CD14-positive monocyte (primary cell): ENCODE results near the gene LAMA1. TPM values are rescaled to one million over a fixed set of nuclear protein-coding genes. Genes with fewer than 3 reads are reported as not detected.

ENCODE experiments used
- DNase-seq, 3 donors: peaks; one replicate each; pipeline ENCODE4 v3.0.0-alpha.2; 2011 to 2022
- H2AFZ ChIP-seq: 2 replicates; pipeline ENCODE4 v1.6.0; 2012; ENCODE audit warnings: mild to moderate bottlenecking, low read depth, low read length, inconsistent platforms; ENCODE audit not compliant: insufficient read depth, poor library complexity, severe bottlenecking
- H3K27ac ChIP-seq, 2 donors: 1 replicate in 1 of 2; 2 replicates in 1 of 2; pipeline ENCODE4 v1.5.1; 2012 to 2013; ENCODE audit warnings: low read length in 2 of 2, control low read depth in 1 of 2, inconsistent platforms in 1 of 2, low read depth in 1 of 2, mild to moderate bottlenecking in 1 of 2
- H3K27me3 ChIP-seq, 2 donors: one replicate each; pipeline versions ENCODE4 v1.6.0 to v1.6.1; 2011 to 2013; ENCODE audit warnings: low read length in 2 of 2; ENCODE audit not compliant: control insufficient read depth in 2 of 2, insufficient read depth in 2 of 2
- H3K36me3 ChIP-seq, 2 donors: replicated peaks in 1 of 2; 1 replicate in 1 of 2; 2 replicates in 1 of 2; pipeline versions ENCODE4 v1.5.1 to v1.6.1; 2012 to 2013; ENCODE audit warnings: low read length in 2 of 2, control low read depth in 1 of 2, inconsistent platforms in 1 of 2, mild to moderate bottlenecking in 1 of 2; ENCODE audit not compliant: insufficient read depth in 2 of 2, control insufficient read depth in 1 of 2
- H3K4me1 ChIP-seq, 2 donors: 1 replicate in 1 of 2; 2 replicates in 1 of 2; pipeline versions ENCODE4 v1.5.1 to v1.6.1; 2012 to 2013; ENCODE audit warnings: low read length in 2 of 2, control low read depth in 1 of 2, inconsistent platforms in 1 of 2, mild to moderate bottlenecking in 1 of 2, moderate library complexity in 1 of 2; ENCODE audit not compliant: insufficient read depth in 2 of 2, control insufficient read depth in 1 of 2
- H3K4me2 ChIP-seq: replicated peaks from 2 replicates; pipeline ENCODE3; 2012; ENCODE audit warnings: low read length, moderate library complexity, mild to moderate bottlenecking; ENCODE audit not compliant: poor library complexity, severe bottlenecking; ENCODE audit errors: extremely low read depth
- H3K4me3 ChIP-seq, 3 experiments: fragments of 200-600 bp in 1 of 3; sonication (generic) in 1 of 3; replicated peaks in 1 of 3; 1 replicate in 2 of 3; 2 replicates in 1 of 3; pipeline ENCODE4 v1.5.1; 2011 to 2013; ENCODE audit warnings: low read length in 3 of 3, mild to moderate bottlenecking in 3 of 3, control low read depth in 2 of 3, low read depth in 2 of 3, inconsistent platforms in 1 of 3, moderate library complexity in 1 of 3
- H3K79me2 ChIP-seq: 2 replicates; pipeline ENCODE4 v1.6.0; 2012; ENCODE audit warnings: mild to moderate bottlenecking, control low read depth, inconsistent platforms, low read length, moderate library complexity; ENCODE audit not compliant: insufficient read depth
- H3K9ac ChIP-seq: 2 replicates; pipeline ENCODE4 v1.6.0; 2017; ENCODE audit warnings: low read length, mild to moderate bottlenecking; ENCODE audit not compliant: insufficient read depth, poor library complexity, severe bottlenecking
- H3K9me3 ChIP-seq, 2 donors: replicated peaks in 1 of 2; 1 replicate in 1 of 2; 2 replicates in 1 of 2; pipeline versions ENCODE4 v1.5.1 to v1.6.1; 2012 to 2013; ENCODE audit warnings: low read length in 2 of 2, control low read depth in 1 of 2; ENCODE audit not compliant: control insufficient read depth in 1 of 2, insufficient read depth in 1 of 2
- H4K20me1 ChIP-seq: 2 replicates; pipeline ENCODE4 v1.6.0; 2012; ENCODE audit warnings: mild to moderate bottlenecking, low read length, control low read depth, moderate library complexity; ENCODE audit not compliant: insufficient read depth
- H3K27ac Mint-ChIP-seq, 7 donors: one replicate each; pipeline ENCODE4 v1.8.0; 2020; ENCODE audit warnings: mild to moderate bottlenecking in 7 of 7, mixed read lengths in 7 of 7, moderate library complexity in 6 of 7, inconsistent platforms in 2 of 7
- H3K27me3 Mint-ChIP-seq, 3 donors: one replicate each; pipeline ENCODE4 v1.8.0; 2021 to 2022; ENCODE audit warnings: low read depth in 3 of 3, mild to moderate bottlenecking in 3 of 3, mixed read lengths in 3 of 3, moderate library complexity in 3 of 3, inconsistent platforms in 1 of 3
- H3K36me3 Mint-ChIP-seq, 2 donors: one replicate each; pipeline ENCODE4 v1.8.0; 2020; ENCODE audit warnings: mixed read lengths in 2 of 2, inconsistent platforms in 1 of 2, mild to moderate bottlenecking in 1 of 2
- H3K4me1 Mint-ChIP-seq: one replicate; pipeline ENCODE4 v1.8.0; 2020; ENCODE audit warnings: mild to moderate bottlenecking, mixed read lengths
- H3K4me3 Mint-ChIP-seq, 2 donors: one replicate each; pipeline ENCODE4 v1.8.0; 2020; ENCODE audit warnings: mild to moderate bottlenecking in 2 of 2, mixed read lengths in 2 of 2, moderate library complexity in 1 of 2
- H3K9me3 Mint-ChIP-seq, 7 donors: one replicate each; pipeline ENCODE4 v1.8.0; 2020 to 2022; ENCODE audit warnings: mixed read lengths in 7 of 7, mild to moderate bottlenecking in 6 of 7, moderate library complexity in 6 of 7, inconsistent platforms in 2 of 7
- WGBS: methylation state at CpG from one replicate; pipeline ENCODE4 v1.1.5; 2013; ENCODE audit warnings: missing lambda C conversion rate; ENCODE audit not compliant: insufficient coverage; 5-methylcytosine and 5-hydroxymethylcytosine counted together
- intact Hi-C, 2 donors: fragments of 100-400 bp; cut with micrococcal nuclease; formaldehyde crosslinking; loops; one replicate each; pipeline versions ENCODE4 v1.15.0 to v1.15.1; 2023
- polyA plus RNA-seq, 3 donors: library from polyadenylated mRNA; depleted of rRNA in 1 of 3; unstranded in 2 of 3; stranded (reverse) in 1 of 3; fragments of 300-500 nt in 2 of 3; fragments of >200 nt in 1 of 3; fragmentation: Illumina TruSeq in 2 of 3; gene quantifications; 1 replicate in 2 of 3; 2 replicates in 1 of 3; pipeline ENCODE4 v1.2.3, GENCODE V29; 2012 to 2021
- TF ChIP-seq, protein P1 (sequence below): fragments of 200-600 bp; IDR thresholded peaks from one replicate; pipeline ENCODE4 v1.8.0; 2022; ENCODE audit warnings: antibody characterized with exemption, mild to moderate bottlenecking

Gene LAMA1
- polyA plus RNA-seq, 3 donors, result not detected

- no peak overlapping the region for H3K4me3 Mint-ChIP-seq
- no peaks in the 10 kb centered on the region for H3K9me3 ChIP-seq
- H3K27ac ChIP-seq, result no peak overlapping the region
- no peaks in the 10 kb centered on the region for H3K27me3 ChIP-seq
- no CpG with 5 or more reads among the region's 6 CpGs for WGBS
- H2AFZ ChIP-seq, result no peak overlapping the region
- no peak overlapping the region for H3K27ac Mint-ChIP-seq
- TF ChIP-seq, protein P1, sequence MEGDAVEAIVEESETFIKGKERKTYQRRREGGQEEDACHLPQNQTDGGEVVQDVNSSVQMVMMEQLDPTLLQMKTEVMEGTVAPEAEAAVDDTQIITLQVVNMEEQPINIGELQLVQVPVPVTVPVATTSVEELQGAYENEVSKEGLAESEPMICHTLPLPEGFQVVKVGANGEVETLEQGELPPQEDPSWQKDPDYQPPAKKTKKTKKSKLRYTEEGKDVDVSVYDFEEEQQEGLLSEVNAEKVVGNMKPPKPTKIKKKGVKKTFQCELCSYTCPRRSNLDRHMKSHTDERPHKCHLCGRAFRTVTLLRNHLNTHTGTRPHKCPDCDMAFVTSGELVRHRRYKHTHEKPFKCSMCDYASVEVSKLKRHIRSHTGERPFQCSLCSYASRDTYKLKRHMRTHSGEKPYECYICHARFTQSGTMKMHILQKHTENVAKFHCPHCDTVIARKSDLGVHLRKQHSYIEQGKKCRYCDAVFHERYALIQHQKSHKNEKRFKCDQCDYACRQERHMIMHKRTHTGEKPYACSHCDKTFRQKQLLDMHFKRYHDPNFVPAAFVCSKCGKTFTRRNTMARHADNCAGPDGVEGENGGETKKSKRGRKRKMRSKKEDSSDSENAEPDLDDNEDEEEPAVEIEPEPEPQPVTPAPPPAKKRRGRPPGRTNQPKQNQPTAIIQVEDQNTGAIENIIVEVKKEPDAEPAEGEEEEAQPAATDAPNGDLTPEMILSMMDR, result no peak
- peaks cover 0 to 4% (median 4%) of the 10 kb centered on the region in 3 donors for H3K27me3 Mint-ChIP-seq
- H3K36me3 ChIP-seq, result no peaks in the 10 kb centered on the region
- H3K4me1 Mint-ChIP-seq, result no peaks in the 10 kb centered on the region
- no peaks in the 10 kb centered on the region for H4K20me1 ChIP-seq
- H3K4me1 ChIP-seq, result no peaks in the 10 kb centered on the region
- H3K36me3 Mint-ChIP-seq, result no peaks in the 10 kb centered on the region
- DNase-seq, result no peak
- intact Hi-C loops, result no loop called here
- peaks cover 0 to 6% (median 0%) of the 10 kb centered on the region in 7 donors for H3K9me3 Mint-ChIP-seq
- H3K79me2 ChIP-seq, result no peaks in the 10 kb centered on the region
- H3K9ac ChIP-seq, result no peak overlapping the region
- H3K4me2 ChIP-seq, result no peak overlapping the region
- no peak overlapping the region for H3K4me3 ChIP-seq
Measured at GRCh38 chr18:7056026-7056425, 61.6 kb downstream of the LAMA1 start.

- H3K4me2 ChIP-seq, result no peak overlapping the region
- no peaks in the 10 kb centered on the region for H3K36me3 ChIP-seq
- Mint-ChIP-seq H3K36me3 (no peaks in the 10 kb centered on the region), H3K4me1 (no peaks in the 10 kb centered on the region), H3K4me3 (peak overlapping the region in 1 of 2 donors; percentile 5), H3K27ac (no peak overlapping the region), H3K9me3 (peaks cover 0 to 3% (median 0%) of the 10 kb centered on the region in 7 donors), H3K27me3 (peaks cover 3 to 7% (median 7%) of the 10 kb centered on the region in 3 donors)
- no peak overlapping the region for H3K9ac ChIP-seq
- H3K27ac ChIP-seq, result no peak overlapping the region
- H3K4me3 ChIP-seq, result no peak overlapping the region
- 100% methylated on average over 1 of the region's 5 CpGs for WGBS
- no peaks in the 10 kb centered on the region for H3K4me1 ChIP-seq
- H4K20me1 ChIP-seq, result no peaks in the 10 kb centered on the region
- no peaks in the 10 kb centered on the region for H3K27me3 ChIP-seq
- H3K79me2 ChIP-seq, result no peaks in the 10 kb centered on the region
- intact Hi-C loops, result no loop called here
- TF ChIP-seq, protein P1, result no peak
- no peaks in the 10 kb centered on the region for H3K9me3 ChIP-seq
- no peak for DNase-seq
- H2AFZ ChIP-seq, result no peak overlapping the region
Measured at GRCh38 chr18:7049951-7050350, 67.6 kb downstream of the LAMA1 start.
